Endodermal cell (in vitro differentiated cells): ENCODE results near the gene MESP1. TPM values are rescaled to one million over a fixed set of nuclear protein-coding genes. Genes with fewer than 3 reads are reported as not detected.
"Not testable (repeated sequence)": the region's sequence is repeated elsewhere in the genome, so short reads cannot be mapped to it uniquely, and the experiment has no call there.

Experiments
- DNase-seq: peaks from one replicate; pipeline ENCODE4 v3.0.0-alpha.2; 2017
- H3K27ac ChIP-seq: 2 replicates; pipeline ENCODE4 v1.5.1; 2013; ENCODE audit warnings: mild to moderate bottlenecking, low read depth, low read length, moderate library complexity
- H3K27me3 ChIP-seq: 2 replicates; pipeline ENCODE4 v1.6.1; 2013; ENCODE audit warnings: mild to moderate bottlenecking, low read length, moderate library complexity; ENCODE audit not compliant: insufficient read depth, control insufficient read depth, poor library complexity, severe bottlenecking
- H3K36me3 ChIP-seq: 2 replicates; pipeline ENCODE4 v1.7.0; 2013; ENCODE audit warnings: mild to moderate bottlenecking, low read length, moderate library complexity; ENCODE audit not compliant: control insufficient read depth, insufficient read depth
- H3K4me1 ChIP-seq: one replicate; pipeline ENCODE4 v1.7.0; 2013; ENCODE audit warnings: low read length; ENCODE audit not compliant: control insufficient read depth, insufficient read depth
- H3K4me3 ChIP-seq: 2 replicates; pipeline ENCODE4 v1.5.1; 2013; ENCODE audit warnings: mild to moderate bottlenecking, low read length, moderate library complexity
- H3K9ac ChIP-seq: 2 replicates; pipeline ENCODE4 v1.6.1; 2013; ENCODE audit warnings: mild to moderate bottlenecking, low read length, moderate library complexity; ENCODE audit not compliant: poor library complexity, severe bottlenecking; ENCODE audit errors: extremely low read depth
- H3K9me3 ChIP-seq: 2 replicates; pipeline ENCODE4 v1.6.1; 2013; ENCODE audit warnings: mild to moderate bottlenecking, low read length, moderate library complexity; ENCODE audit not compliant: control insufficient read depth
- H3K27ac Mint-ChIP-seq: 2 replicates; pipeline ENCODE4 v1.8.0; 2020; ENCODE audit warnings: mixed read lengths
- H3K27me3 Mint-ChIP-seq: 2 replicates; pipeline ENCODE4 v1.8.0; 2021; ENCODE audit warnings: mild to moderate bottlenecking, mixed read lengths; ENCODE audit not compliant: insufficient read depth
- H3K36me3 Mint-ChIP-seq: 2 replicates; pipeline ENCODE4 v1.8.0; 2020; ENCODE audit warnings: low read depth, mixed read lengths
- H3K4me1 Mint-ChIP-seq: 2 replicates; pipeline ENCODE4 v1.8.0; 2020; ENCODE audit warnings: mixed read lengths
- H3K4me3 Mint-ChIP-seq: 2 replicates; pipeline ENCODE4 v1.8.0; 2020; ENCODE audit warnings: mild to moderate bottlenecking, moderate library complexity, mixed read lengths
- H3K9me3 Mint-ChIP-seq: 2 replicates; pipeline ENCODE4 v1.8.0; 2020; ENCODE audit warnings: mild to moderate bottlenecking, mixed read lengths
- CTCF ChIP-seq: fragments of 200-600 bp; sonication (generic); conservative IDR thresholded peaks from 2 replicates; pipeline ENCODE4 v1.5.0; 2021; ENCODE audit warnings: antibody characterized with exemption, mild to moderate bottlenecking
- WGBS, 2 experiments: methylation state at CpG; one replicate each; pipeline versions ENCODE4 v1.1.5 to v1.1.7; 2013; ENCODE audit warnings: missing lambda C conversion rate in 2 of 2, mixed read lengths in 1 of 2; ENCODE audit not compliant: insufficient coverage in 1 of 2, insufficient read length in 1 of 2; 5-methylcytosine and 5-hydroxymethylcytosine counted together
- total RNA-seq, 2 donors: library from RNA; stranded (reverse); fragmentation: NEBNext Ultra II Directional in 1 of 2; extraction: Animal tissue kit (Norgen Biotek cat#: 25700) in 1 of 2; gene quantifications; 2 replicates in 1 of 2; 3 replicates in 1 of 2; pipeline ENCODE4 v1.2.1, GENCODE V29; 2021

MESP1 gene
- total RNA-seq, 2 donors from 2014 or later, result 0.22 TPM; not detected in 1

GRCh38 chr15:89792106-89792805 lies 41.2 kb upstream of the MESP1 start:
- no peak overlapping the region for H3K4me3 ChIP-seq
- no peaks in the 10 kb centered on the region for H3K4me1 ChIP-seq
- no peak for DNase-seq
- H3K9me3 ChIP-seq, result peaks cover 10% of the 10 kb centered on the region
- Mint-ChIP-seq H3K4me1 (no peaks in the 10 kb centered on the region), H3K4me3 (no peak overlapping the region), H3K27me3 (peaks cover 19% of the 10 kb centered on the region), H3K36me3 (peaks cover 4% of the 10 kb centered on the region), H3K27ac (no peak overlapping the region), H3K9me3 (peaks cover 16% of the 10 kb centered on the region)
- no peaks in the 10 kb centered on the region for H3K36me3 ChIP-seq
- no peaks in the 10 kb centered on the region for H3K27me3 ChIP-seq
- 95 to 100% methylated on average over 16 to 22 of the region's 22 CpGs for WGBS, 2 experiments
- TF ChIP-seq CTCF, result no peak
- H3K27ac ChIP-seq, result no peak overlapping the region
- H3K9ac ChIP-seq, result no peak overlapping the region

- no peaks in the 10 kb centered on the region for H3K4me1 Mint-ChIP-seq
- Histone ChIP-seq H3K27me3 (no peaks in the 10 kb centered on the region), H3K4me1 (no peaks in the 10 kb centered on the region), H3K9ac (no peak overlapping the region), H3K4me3 (no peak overlapping the region), H3K27ac (no peak overlapping the region), H3K9me3 (peaks cover 10% of the 10 kb centered on the region), H3K36me3 (no peaks in the 10 kb centered on the region)
- H3K9me3 Mint-ChIP-seq, result peaks cover 15% of the 10 kb centered on the region
- DNase-seq, result no peak
- H3K27me3 Mint-ChIP-seq, result peaks cover 16% of the 10 kb centered on the region
- WGBS, 2 experiments, result 92 to 95% methylated on average over 6 to 16 of the region's 16 CpGs
- peaks cover 4% of the 10 kb centered on the region for H3K36me3 Mint-ChIP-seq
- no peak for TF ChIP-seq CTCF
- H3K27ac Mint-ChIP-seq, result no peak overlapping the region
- H3K4me3 Mint-ChIP-seq, result no peak overlapping the region
Measured at GRCh38 chr15:89790661-89791060, 39.6 kb upstream of the MESP1 start.

GRCh38 chr15:89790206-89790605 lies 39.2 kb upstream of the MESP1 start:
- no peak overlapping the region for H3K27ac ChIP-seq
- Mint-ChIP-seq H3K4me1 (no peaks in the 10 kb centered on the region), H3K27me3 (peaks cover 16% of the 10 kb centered on the region), H3K36me3 (peaks cover 4% of the 10 kb centered on the region), H3K27ac (no peak overlapping the region), H3K4me3 (no peak overlapping the region), H3K9me3 (peaks cover 15% of the 10 kb centered on the region)
- no peak overlapping the region for H3K9ac ChIP-seq
- no peaks in the 10 kb centered on the region for H3K4me1 ChIP-seq
- WGBS, 2 experiments, result 87 to 94% methylated on average over 6 to 10 of the region's 10 CpGs
- H3K9me3 ChIP-seq, result peaks cover 10% of the 10 kb centered on the region
- H3K36me3 ChIP-seq, result no peaks in the 10 kb centered on the region
- no peaks in the 10 kb centered on the region for H3K27me3 ChIP-seq
- no peak for DNase-seq
- H3K4me3 ChIP-seq, result no peak overlapping the region
- TF ChIP-seq CTCF, result no peak

- peaks cover 16% of the 10 kb centered on the region for H3K27me3 Mint-ChIP-seq
- not testable (repeated sequence) for H3K36me3 ChIP-seq, H3K27ac Mint-ChIP-seq, DNase-seq, H3K4me1 ChIP-seq, H3K9ac ChIP-seq, H3K27ac ChIP-seq, H3K4me3 ChIP-seq, H3K27me3 ChIP-seq, H3K36me3 Mint-ChIP-seq, H3K4me3 Mint-ChIP-seq, H3K4me1 Mint-ChIP-seq
- peaks cover 10% of the 10 kb centered on the region for H3K9me3 ChIP-seq
- WGBS, 2 experiments, result 98 to 100% methylated on average over 2 to 4 of the region's 4 CpGs
- H3K9me3 Mint-ChIP-seq, result peaks cover 15% of the 10 kb centered on the region
Measured at GRCh38 chr15:89788585-89788984, 37.5 kb upstream of the MESP1 start.
